Measurements from ENCODE around the gene ZNF792.
"Not testable (repeated sequence)": the region's sequence is repeated elsewhere in the genome, so short reads cannot be mapped to it uniquely, and the experiment has no call there.

ZNF792 gene

GRCh38 chr19:34963573-34964406 lies at the start of gene ZNF792:
ZNF792 (minus strand) TSS chr19:34964229; CDS start chr19:34963662, 567 bp downstream.
- DNase-seq (ENCODE audit: low read depth): peak; percentile 44

- DNase-seq (ENCODE audit: low read depth): peak; percentile 59
Measured at GRCh38 chr19:35013041-35013819, 49.2 kb upstream of the ZNF792 start.

- DNase-seq (ENCODE audit: low read depth): no peak
Measured at GRCh38 chr19:35011737-35012682, 48.0 kb upstream of the ZNF792 start.

GRCh38 chr19:35011091-35011689 lies 47.2 kb upstream of the ZNF792 start:
- DNase-seq (ENCODE audit: low read depth): no peak

- DNase-seq (ENCODE audit: low read depth): no peak
Measured at GRCh38 chr19:35009424-35010415, 45.7 kb upstream of the ZNF792 start.

- DNase-seq (ENCODE audit: low read depth): no peak
Measured at GRCh38 chr19:35008891-35009341, 44.9 kb upstream of the ZNF792 start.

- not testable (repeated sequence) for DNase-seq (ENCODE audit: low read depth)
Measured at GRCh38 chr19:35007427-35007826, 43.4 kb upstream of the ZNF792 start.

DNA sequence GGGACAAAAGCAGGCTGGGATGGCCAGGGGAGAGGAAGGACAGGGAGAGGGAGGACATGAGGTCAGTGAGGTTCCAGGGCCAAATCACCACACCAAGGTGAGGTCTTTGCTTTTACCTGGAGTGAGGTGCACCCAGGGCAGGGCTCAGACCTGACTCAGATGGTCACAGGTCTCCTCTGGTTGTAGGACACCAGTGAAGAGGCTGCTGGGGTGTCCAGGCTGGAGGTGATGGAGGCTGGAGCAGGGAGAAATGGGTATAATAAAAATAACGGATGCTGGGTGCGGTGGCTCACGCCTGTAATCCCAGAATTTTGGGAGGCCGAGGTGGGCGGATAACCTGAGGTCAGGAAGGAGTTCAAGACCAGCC lies 43.0 kb upstream of the ZNF792 start:
- no peak for DNase-seq (ENCODE audit: low read depth)

DNA sequence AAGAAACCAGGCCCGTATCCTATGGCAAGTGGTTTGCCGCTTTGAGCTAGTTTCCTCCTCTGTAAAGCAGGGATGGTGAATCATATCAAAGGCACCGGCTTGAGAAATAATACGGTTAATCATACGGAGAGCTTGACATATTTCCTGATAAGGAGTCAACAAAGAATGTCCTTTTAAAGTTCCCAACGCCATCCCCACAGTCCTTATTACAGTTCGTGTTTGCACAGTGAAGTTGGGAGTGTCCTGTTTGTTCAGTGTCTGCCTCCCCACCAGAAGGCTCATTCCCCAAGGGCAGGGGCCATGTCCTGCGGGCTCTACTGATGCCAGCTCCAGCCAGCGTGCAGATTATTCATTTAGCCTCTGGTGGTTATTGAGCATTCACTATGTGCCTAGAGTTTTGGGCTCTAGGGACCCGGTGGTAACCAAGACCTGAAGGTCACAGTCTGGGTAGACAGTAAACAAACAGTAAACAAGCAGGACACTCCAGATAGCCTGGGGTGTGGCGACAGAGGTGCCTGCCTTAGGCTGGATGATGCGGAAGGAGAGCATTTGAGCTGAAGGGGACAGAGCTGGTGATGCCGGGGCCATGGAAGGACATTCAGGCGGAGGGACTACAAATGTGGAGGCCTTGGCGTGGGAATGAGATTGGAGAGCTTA lies 42.4 kb upstream of the ZNF792 start:
- DNase-seq (ENCODE audit: low read depth): no peak

- not testable (repeated sequence) for DNase-seq (ENCODE audit: low read depth)
Measured at GRCh38 chr19:35006007-35006341, 41.9 kb upstream of the ZNF792 start.

GRCh38 chr19:35005256-35005977 lies 41.4 kb upstream of the ZNF792 start:
- no peak for DNase-seq (ENCODE audit: low read depth)

GRCh38 chr19:35004517-35005255 lies 40.7 kb upstream of the ZNF792 start:
- no peak for DNase-seq (ENCODE audit: low read depth)

GRCh38 chr19:35002037-35002535 lies 38.1 kb upstream of the ZNF792 start:
- DNase-seq (ENCODE audit: low read depth): no peak

DNA sequence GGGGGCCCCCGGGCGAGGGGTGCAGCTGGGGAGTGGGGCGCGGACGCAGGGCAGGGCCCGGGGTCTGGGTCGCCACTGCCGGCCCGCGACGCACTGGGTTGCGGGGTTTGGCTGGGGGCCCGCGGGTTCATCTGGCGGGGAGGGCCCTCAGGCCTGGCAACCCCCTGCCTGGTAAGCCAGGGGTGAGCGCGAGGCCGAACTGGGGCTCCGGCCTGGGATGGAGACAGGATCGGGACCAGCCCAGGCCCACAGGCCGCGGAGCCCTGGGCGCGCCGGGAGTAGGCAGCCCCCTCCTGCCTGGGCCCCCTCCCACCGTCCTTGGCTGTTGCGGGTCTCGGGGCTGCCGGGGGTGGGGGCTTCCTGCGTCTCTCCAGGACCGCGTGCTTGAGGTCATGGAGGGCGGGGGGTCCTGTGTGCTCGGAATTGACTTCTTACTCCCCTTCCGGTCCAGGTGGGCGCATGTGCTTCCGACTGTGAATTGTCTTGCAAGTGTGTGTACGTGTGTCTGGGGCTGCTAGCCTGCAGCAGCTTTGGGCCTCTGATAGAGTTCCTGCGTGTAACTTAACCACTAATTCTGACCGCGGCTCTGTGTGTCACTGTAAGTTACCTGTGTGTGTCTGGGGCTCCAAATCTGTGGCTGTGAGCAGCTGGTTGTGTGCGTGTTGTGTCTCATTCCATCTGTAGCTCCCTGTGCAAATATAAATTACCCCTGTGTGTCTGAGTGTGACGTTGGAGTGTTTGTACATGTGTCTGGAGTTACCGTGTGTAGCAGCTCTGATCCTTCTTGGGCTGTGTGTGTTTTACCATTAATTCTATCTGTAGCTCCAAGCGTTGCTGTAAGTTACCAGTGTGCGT lies 36.8 kb upstream of the ZNF792 start:
- peak; percentile 29 for DNase-seq (ENCODE audit: low read depth)

- no peak for DNase-seq (ENCODE audit: low read depth)
Measured at GRCh38 chr19:35000338-35000646, 36.3 kb upstream of the ZNF792 start.

GRCh38 chr19:34999498-35000337 lies 35.7 kb upstream of the ZNF792 start, which contains the start of gene GRAMD1A:
GRAMD1A (plus strand) TSS chr19:35000323; CDS start chr19:35000479, 156 bp downstream.
- DNase-seq (ENCODE audit: low read depth): peak; percentile 54
